HG03558 (cell line): Measurements from ENCODE around the gene REPIN1.

ENCODE experiments used
- ATAC-seq: cut with Tn5 transposase; IDR thresholded peaks from one replicate; pipeline ENCODE4 v1.9.1; 2021; ENCODE audit warnings: moderate number of reproducible peaks; ENCODE audit not compliant: unreplicated experiment; ENCODE audit errors: extremely low read depth

Gene REPIN1

DNA sequence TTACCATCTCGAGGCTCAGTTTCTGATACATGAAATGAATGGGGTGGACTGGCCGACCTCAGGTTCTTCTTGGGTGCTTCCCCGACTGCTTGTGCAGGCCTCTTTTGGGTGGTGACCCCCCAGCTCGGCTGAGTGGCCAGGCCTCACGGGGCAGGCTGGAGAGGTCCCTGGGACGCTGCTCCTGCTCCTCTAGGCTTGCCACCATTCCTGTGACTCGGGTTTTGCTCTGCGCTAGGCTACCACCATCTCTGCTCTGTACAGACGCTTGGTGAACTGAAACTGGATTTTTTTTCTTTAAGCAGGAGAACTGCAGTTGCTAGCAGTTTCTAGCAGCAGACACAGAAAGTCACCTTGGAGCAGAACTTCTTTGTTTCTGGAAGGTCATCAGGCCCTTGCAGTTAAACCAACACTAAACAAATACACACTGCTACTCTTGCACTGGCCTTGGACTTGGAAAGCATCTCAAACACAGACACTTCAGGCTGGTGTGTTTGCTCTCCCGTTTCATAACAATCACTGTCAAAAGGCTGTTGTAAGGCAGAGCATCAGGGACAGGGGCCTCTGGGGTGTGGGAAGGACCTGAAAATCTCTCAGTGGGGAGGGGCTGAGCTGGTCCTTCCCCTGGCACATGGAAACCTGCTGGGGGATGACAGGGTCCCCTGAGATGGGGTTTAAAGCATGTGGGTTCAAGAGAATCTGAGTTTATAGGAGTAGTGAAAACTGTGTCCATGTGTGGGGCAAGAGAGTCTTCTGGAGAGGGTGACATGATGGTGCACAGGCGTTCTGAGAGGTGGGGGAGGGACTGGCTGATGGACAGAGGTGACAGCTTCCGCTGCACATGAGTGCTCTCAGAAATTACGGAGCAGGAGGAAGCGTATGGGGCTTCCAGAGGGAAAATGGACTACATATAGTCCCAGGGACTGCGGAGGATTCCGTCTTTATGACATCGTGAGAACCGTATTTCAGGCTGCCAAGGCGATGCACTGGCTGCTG, 46.8 kb downstream of the REPIN1 start:
- no peak for ATAC-seq

DNA sequence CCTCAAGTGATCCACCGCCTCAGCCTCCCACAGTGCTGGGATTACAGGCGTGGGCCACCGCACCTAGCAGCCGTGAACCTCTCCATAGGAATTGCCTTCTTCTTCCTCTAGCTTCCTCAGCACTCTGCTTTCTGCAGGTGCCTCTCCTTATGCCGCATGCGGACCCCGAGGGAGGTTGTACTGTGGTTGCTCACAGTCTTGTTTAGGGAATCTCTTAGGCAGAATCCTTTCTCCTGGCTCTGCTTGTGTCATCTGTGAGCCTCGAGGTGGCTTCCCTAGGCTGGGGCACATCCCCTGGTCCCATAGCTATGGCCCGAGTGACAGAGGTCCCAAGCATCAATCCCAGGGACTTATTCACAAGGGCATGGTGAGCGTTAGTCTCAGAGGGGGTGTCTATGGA, 48.6 kb downstream of the REPIN1 start:
- no peak for ATAC-seq

DNA sequence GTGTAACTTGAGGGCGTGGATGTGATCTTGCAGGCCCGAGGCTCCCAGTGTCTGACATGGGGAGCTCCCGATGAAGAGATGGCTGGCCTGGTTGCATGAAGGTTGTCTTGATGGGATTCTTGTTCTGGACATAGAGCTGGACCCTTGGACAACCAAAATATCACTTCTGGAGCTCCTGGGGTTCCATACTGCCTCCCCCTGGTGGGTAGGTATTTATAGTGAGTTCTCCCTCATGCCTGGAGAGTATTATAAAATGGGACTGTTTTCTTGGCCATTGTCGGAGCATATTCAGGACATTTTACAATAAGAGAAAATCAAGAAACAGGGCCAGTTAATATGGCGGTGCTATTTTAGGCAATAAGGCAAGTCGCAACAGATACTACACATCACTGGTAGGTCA, 49.2 kb downstream of the REPIN1 start:
- ATAC-seq = no peak

DNA sequence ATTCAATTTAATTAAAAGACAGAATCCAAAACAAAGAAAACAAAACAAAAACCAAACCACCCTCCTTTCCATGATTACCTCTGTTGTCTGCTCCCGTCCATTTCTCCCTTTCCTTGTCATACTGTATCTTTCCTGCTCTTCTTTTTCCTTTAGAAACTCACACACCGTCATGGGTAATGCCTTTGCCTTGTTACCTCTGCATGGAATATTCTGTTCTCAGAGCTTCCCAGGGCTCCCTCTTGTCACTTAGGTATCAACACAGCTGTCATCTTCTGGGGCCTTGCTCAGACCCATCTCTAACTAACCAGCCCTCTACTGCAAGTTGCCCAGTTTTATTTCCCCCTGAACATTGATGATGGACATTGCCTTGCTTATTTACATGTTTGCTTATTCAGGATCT, 51.6 kb downstream of the REPIN1 start:
- no peak for ATAC-seq

DNA sequence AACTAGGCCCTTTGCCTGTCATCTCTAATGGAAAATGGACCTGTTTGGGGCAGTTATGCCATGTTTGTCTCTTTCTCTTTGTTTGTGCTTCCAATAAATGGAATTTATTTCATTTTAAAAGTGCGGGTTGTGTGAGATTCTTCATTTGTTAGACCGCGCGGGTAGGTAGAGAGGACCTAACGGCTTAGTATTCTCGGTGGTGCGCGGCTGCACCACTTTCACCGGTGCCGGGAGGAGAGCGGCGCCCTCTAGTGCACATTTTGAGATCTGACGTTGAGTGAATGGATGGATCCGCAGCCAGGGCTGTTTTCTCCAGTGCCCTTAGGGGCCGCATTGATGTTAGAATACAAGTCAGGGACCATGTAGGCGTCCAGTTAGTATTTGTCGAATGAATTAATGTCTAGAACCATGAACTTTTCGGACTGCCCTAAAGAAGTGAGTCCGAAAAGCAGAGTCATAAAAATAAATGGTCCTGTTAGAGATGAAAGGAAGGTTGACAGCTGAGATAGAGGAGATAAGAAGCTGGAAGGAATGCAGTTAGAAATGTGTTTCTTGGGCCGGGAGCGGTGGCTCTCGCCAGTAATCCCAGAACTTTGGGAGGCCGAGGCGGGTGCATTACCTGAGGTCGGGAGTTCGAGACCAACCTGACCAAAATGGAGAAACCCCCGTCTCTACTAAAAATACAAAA, 52.5 kb downstream of the REPIN1 start:
- peak; percentile 93 for ATAC-seq

DNA sequence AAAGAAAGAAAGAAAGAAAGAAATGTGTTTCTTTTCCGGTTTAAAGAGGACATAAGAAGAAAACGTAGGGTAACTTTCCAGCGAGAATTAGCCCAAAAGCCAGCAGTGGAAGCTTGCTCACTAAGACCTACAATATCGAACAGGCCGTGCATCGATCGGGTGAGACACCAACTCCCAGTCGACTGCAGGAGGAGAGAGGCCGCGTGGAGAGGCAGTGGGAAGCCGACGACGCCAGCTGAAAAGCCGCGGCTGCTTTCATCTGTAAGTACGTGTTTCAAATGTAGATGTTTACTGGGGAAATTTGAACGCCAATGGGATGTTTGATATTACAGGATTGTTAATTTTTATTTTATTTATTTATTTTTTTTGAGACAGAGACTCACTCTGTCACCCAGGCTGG, 53.2 kb downstream of the REPIN1 start:
- ATAC-seq = no peak
